Glutamatergic neuron (in vitro differentiated cells): ENCODE measurements around the gene BAIAP2. TPM values are rescaled to one million over a fixed set of nuclear protein-coding genes. Genes with fewer than 3 reads are reported as not detected.

Experiments
- DNase-seq: peaks from one replicate; pipeline ENCODE4 v3.0.0; 2022
- H3K27ac Mint-ChIP-seq: one replicate; pipeline ENCODE4 v1.8.0; 2020; ENCODE audit warnings: mild to moderate bottlenecking, mixed read lengths, inconsistent platforms; ENCODE audit not compliant: unreplicated experiment
- H3K27me3 Mint-ChIP-seq: one replicate; pipeline ENCODE4 v1.8.0; 2020; ENCODE audit warnings: mild to moderate bottlenecking, moderate library complexity, mixed read lengths, inconsistent platforms; ENCODE audit not compliant: unreplicated experiment
- H3K36me3 Mint-ChIP-seq: one replicate; pipeline ENCODE4 v1.8.0; 2020; ENCODE audit warnings: mild to moderate bottlenecking, mixed read lengths, inconsistent platforms; ENCODE audit not compliant: unreplicated experiment
- H3K4me1 Mint-ChIP-seq: one replicate; pipeline ENCODE4 v1.8.0; 2020; ENCODE audit warnings: mild to moderate bottlenecking, low read depth, mixed read lengths, inconsistent platforms; ENCODE audit not compliant: unreplicated experiment
- H3K4me3 Mint-ChIP-seq: one replicate; pipeline ENCODE4 v1.8.0; 2020; ENCODE audit warnings: mild to moderate bottlenecking, mixed read lengths, inconsistent platforms; ENCODE audit not compliant: unreplicated experiment
- H3K9me3 Mint-ChIP-seq: one replicate; pipeline ENCODE4 v1.8.0; 2020; ENCODE audit warnings: mild to moderate bottlenecking, moderate library complexity, mixed read lengths, inconsistent platforms; ENCODE audit not compliant: unreplicated experiment
- total RNA-seq: library from RNA; stranded (reverse); fragmentation: NEBNext Ultra II Directional; extraction: Animal tissue kit (Norgen Biotek cat#: 25700); gene quantifications from one replicate; pipeline ENCODE4 v1.2.1, GENCODE V29; 2021; ENCODE audit not compliant: unreplicated experiment
- TF ChIP-seq, protein P1 (sequence below): fragments of 200-600 bp; sonication (generic); IDR thresholded peaks from one replicate; pipeline ENCODE4 v1.5.0; 2021; ENCODE audit not compliant: partially characterized antibody, unreplicated experiment

The BAIAP2 gene
- total RNA-seq, 1 donor from 2014 or later = 252 TPM

GRCh38 chr17:81042606-81043005 lies 7.7 kb downstream of the BAIAP2 start:
- H3K4me1 Mint-ChIP-seq = peaks cover 38% of the 10 kb centered on the region
- TF ChIP-seq, protein P1, sequence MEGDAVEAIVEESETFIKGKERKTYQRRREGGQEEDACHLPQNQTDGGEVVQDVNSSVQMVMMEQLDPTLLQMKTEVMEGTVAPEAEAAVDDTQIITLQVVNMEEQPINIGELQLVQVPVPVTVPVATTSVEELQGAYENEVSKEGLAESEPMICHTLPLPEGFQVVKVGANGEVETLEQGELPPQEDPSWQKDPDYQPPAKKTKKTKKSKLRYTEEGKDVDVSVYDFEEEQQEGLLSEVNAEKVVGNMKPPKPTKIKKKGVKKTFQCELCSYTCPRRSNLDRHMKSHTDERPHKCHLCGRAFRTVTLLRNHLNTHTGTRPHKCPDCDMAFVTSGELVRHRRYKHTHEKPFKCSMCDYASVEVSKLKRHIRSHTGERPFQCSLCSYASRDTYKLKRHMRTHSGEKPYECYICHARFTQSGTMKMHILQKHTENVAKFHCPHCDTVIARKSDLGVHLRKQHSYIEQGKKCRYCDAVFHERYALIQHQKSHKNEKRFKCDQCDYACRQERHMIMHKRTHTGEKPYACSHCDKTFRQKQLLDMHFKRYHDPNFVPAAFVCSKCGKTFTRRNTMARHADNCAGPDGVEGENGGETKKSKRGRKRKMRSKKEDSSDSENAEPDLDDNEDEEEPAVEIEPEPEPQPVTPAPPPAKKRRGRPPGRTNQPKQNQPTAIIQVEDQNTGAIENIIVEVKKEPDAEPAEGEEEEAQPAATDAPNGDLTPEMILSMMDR = no peak
- DNase-seq = no peak
- peaks cover 10% of the 10 kb centered on the region for H3K27me3 Mint-ChIP-seq
- no peaks in the 10 kb centered on the region for H3K36me3 Mint-ChIP-seq
- H3K4me3 Mint-ChIP-seq = peak overlapping the region; percentile 57
- H3K9me3 Mint-ChIP-seq = peaks cover 6% of the 10 kb centered on the region
- H3K27ac Mint-ChIP-seq = no peak overlapping the region

DNA sequence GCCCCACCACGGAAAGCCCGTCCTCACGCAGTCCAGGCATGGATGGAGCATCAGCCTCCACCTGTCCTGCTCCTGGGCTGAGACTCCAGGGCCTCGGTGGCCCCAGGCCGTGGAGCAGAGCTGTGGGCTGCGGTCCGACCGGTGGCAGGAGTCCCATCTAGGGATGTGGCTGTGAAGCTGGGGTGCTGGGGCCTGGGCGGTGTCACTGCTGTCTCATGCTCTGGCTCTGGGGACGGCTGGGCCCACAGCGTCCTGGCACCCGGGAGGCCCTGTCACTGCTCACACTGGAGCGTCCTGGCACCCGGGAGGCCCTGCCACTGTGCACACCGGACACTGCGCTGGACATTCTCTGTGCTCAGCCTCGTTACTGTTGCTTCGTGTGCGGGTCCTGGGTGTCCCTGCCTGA lies 8.4 kb downstream of the BAIAP2 start:
- H3K4me3 Mint-ChIP-seq = no peak overlapping the region
- peaks cover 33% of the 10 kb centered on the region for H3K4me1 Mint-ChIP-seq
- H3K27ac Mint-ChIP-seq = no peak overlapping the region

GRCh38 chr17:81043725-81044427 lies 8.9 kb downstream of the BAIAP2 start:
- DNase-seq = no peak
- TF ChIP-seq, protein P1 = no peak
- Mint-ChIP-seq H3K4me1 (peaks cover 38% of the 10 kb centered on the region), H3K9me3 (peaks cover 5% of the 10 kb centered on the region), H3K36me3 (no peaks in the 10 kb centered on the region), H3K27me3 (peaks cover 8% of the 10 kb centered on the region), H3K4me3 (peak overlapping the region; percentile 49), H3K27ac (peak overlapping the region; percentile 29)

More for the DNA sequence above, 8.4 kb downstream of the BAIAP2 start:
- no peak for DNase-seq
- TF ChIP-seq, protein P1 = no peak
- Mint-ChIP-seq H3K27me3 (peaks cover 8% of the 10 kb centered on the region), H3K36me3 (no peaks in the 10 kb centered on the region), H3K9me3 (peaks cover 4% of the 10 kb centered on the region)

DNA sequence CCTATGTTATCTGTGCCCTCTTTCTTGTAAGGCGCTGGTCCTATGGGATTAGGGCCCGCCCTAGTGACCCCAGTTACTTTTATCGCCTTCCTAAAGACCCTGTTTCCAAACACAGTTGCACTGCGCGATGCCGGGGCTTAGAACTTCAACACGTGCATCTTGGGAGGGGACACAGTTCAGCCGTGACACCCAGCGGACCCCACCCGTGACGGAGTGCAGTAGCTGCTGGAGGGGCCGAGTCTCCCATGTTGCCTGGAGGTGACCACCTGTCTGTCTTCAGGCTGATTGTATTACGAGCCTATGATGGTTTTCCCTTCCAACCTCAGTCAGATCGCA lies 9.4 kb downstream of the BAIAP2 start:
- peaks cover 9% of the 10 kb centered on the region for H3K27me3 Mint-ChIP-seq
- peak overlapping the region; percentile 49 for H3K4me3 Mint-ChIP-seq
- no peaks in the 10 kb centered on the region for H3K36me3 Mint-ChIP-seq
- H3K4me1 Mint-ChIP-seq = peaks cover 38% of the 10 kb centered on the region
- DNase-seq = no peak
- H3K27ac Mint-ChIP-seq = peak overlapping the region; percentile 29
- TF ChIP-seq, protein P1 = no peak
- peaks cover 4% of the 10 kb centered on the region for H3K9me3 Mint-ChIP-seq

DNA sequence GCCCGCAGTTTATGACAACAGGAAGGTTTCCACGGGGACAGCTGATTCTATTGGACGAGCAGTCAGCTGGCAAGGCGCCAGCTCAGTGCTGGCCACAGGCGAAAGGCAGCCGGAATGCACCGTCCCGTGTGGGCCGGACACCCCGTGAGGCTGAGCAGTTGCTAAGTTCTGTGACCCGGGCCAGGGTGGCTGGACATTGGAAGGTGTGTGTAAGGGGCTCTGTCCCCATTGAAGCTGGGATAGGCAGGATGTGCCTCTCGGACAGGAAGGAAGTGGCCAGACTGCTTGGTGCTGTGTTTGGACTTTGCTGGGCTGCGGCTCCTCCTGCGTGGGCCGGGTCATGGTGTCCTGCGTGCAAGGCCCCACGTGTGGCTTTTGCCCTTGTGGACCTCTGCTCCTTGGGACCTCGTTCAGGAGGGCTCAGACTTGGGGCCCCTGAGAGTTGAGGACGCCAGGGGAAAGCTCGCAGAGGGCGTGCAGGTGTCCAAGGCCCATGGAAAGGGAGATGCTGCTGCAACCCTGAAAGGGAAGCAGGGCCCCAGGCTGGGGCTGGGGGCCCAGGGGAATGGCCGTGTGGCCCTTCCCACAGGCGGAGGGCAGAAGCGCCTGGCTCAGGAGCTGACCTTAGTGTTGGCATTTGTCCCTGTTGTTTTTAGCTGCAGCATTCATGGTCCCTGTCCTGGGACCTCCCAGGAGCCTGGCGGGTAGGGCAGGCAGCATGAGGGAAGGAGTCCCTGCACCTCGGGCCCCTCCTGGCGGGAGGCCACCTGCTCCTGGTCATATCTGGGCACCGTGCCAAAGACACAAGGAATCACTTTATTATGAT lies 10.0 kb downstream of the BAIAP2 start:
- Mint-ChIP-seq H3K27me3 (peaks cover 10% of the 10 kb centered on the region), H3K36me3 (no peaks in the 10 kb centered on the region), H3K27ac (no peak overlapping the region), H3K4me3 (peak overlapping the region; percentile 49), H3K4me1 (peaks cover 35% of the 10 kb centered on the region), H3K9me3 (peaks cover 3% of the 10 kb centered on the region)
- DNase-seq = no peak
- TF ChIP-seq, protein P1 = no peak
